Psoas muscle (tissue), 8 donors: ENCODE measurements around the gene BARHL1. TPM values are rescaled to one million over a fixed set of nuclear protein-coding genes. Genes with fewer than 3 reads are reported as not detected.

Experiments used
- ATAC-seq, 4 donors: fragments of 200-7000 bp; cut with Tn5 transposase; one replicate each; pipeline ENCODE4 v1.9.1; 2020; ENCODE audit warnings: moderate library complexity in 3 of 4, mild to moderate bottlenecking in 2 of 4
- DNase-seq, 2 donors: peaks; one replicate each; pipeline ENCODE4 v3.0.0-alpha.2; 2020
- H3K27ac ChIP-seq: fragments of 200-600 bp; one replicate; pipeline ENCODE4 v1.8.0; 2022
- H3K27me3 ChIP-seq, 3 donors: fragments of 200-600 bp in 1 of 3; one replicate each; pipeline versions ENCODE4 v1.6.1 to v1.8.0; 2013 to 2022; ENCODE audit warnings: low read length in 2 of 3, mild to moderate bottlenecking in 2 of 3, moderate library complexity in 1 of 3; ENCODE audit not compliant: insufficient read depth in 3 of 3
- H3K36me3 ChIP-seq, 2 donors: fragments of 200-600 bp in 1 of 2; one replicate each; pipeline versions ENCODE4 v1.6.1 to v1.8.0; 2013 to 2022; ENCODE audit warnings: low read depth in 1 of 2, mild to moderate bottlenecking in 1 of 2, moderate library complexity in 1 of 2; ENCODE audit not compliant: insufficient read depth in 1 of 2
- H3K4me1 ChIP-seq: fragments of 200-600 bp; one replicate; pipeline ENCODE4 v1.8.0; 2022
- H3K4me3 ChIP-seq: fragments of 200-600 bp; one replicate; pipeline ENCODE4 v1.8.0; 2022; ENCODE audit warnings: mild to moderate bottlenecking
- H3K9me3 ChIP-seq: fragments of 200-600 bp; one replicate; pipeline ENCODE4 v1.8.0; 2022
- CTCF ChIP-seq: fragments of 200-600 bp; IDR thresholded peaks from one replicate; pipeline ENCODE4 v1.8.0; 2022; ENCODE audit warnings: antibody characterized with exemption
- WGBS, 3 donors: extraction: QIAGEN DNeasy Blood & Tissue Kit; methylation state at CpG; one replicate each; pipeline versions ENCODE4 v1.1.6 to v1.1.7; 2013; 5-methylcytosine and 5-hydroxymethylcytosine counted together
- intact Hi-C, 2 donors: fragments of 100-400 bp; cut with DNase I; formaldehyde crosslinking; loops; one replicate each; pipeline versions ENCODE4 v1.11.0 to v1.14.2; 2022
- polyA plus RNA-seq, 3 donors: library from polyadenylated mRNA; stranded (reverse); fragments of 200-250 nt; gene quantifications; one replicate each; pipeline ENCODE4 v1.2.3, GENCODE V29; 2013
- total RNA-seq, 4 donors: library from RNA; stranded (reverse); fragmentation: NEBNext Ultra II Directional in 2 of 4; extraction: Animal tissue kit (Norgen Biotek cat#: 25700) in 2 of 4; gene quantifications; one replicate each; pipeline versions ENCODE4 v1.2.1 to v1.2.4, GENCODE V29; 2021 to 2023
- donor health status: healthy with polysubstance abuse.
- donor health status: DM: no; HTN: no; CAD: no; lungs with moderate emphysema.
- donor health status: Bipolar disorder and iron deficiency.
- donor health status: healthy.
- donor health status: DM: yes; HTN: yes; CAD: no.
- donor health status: DM: no; HTN: no; CAD: no.
- donor health status: DM: no; HTN: no; CAD: no.
- donor health status: DM: yes; HTN: yes; CAD: no.

BARHL1 gene
- total and polyA plus RNA-seq, 7 donors: not detected

GRCh38 chr9:132577119-132577518 lies 5.3 kb upstream of the BARHL1 start:
- Histone ChIP-seq H3K9me3 (no peaks in the 10 kb centered on the region), H3K27ac (no peak overlapping the region), H3K36me3 (no peaks in the 10 kb centered on the region), H3K4me1 (peaks cover 7% of the 10 kb centered on the region), H3K27me3 (peaks cover 0 to 88% (median 29%) of the 10 kb centered on the region in 3 donors), H3K4me3 (no peak overlapping the region)
- DNase-seq (no peak), ATAC-seq (no peak)
- intact Hi-C loops: loop anchor here in 1 of 2 donors (5.0 to 10.0 kb wide), 2 partner anchors 70 to 162 kb away; partner anchors contain the start of gene CFAP77
- TF ChIP-seq CTCF: no peak

GRCh38 chr9:132578367-132578932 lies 4.0 kb upstream of the BARHL1 start:
- Histone ChIP-seq H3K27me3 (peaks cover 0 to 89% (median 29%) of the 10 kb centered on the region in 3 donors), H3K36me3 (no peaks in the 10 kb centered on the region), H3K4me3 (no peak overlapping the region), H3K4me1 (peaks cover 7% of the 10 kb centered on the region), H3K9me3 (no peaks in the 10 kb centered on the region), H3K27ac (no peak overlapping the region)
- no peak for DNase-seq
- TF ChIP-seq CTCF: no peak
- intact Hi-C loops: loop anchor here in 1 of 2 donors (5.0 to 10.0 kb wide), 2 partner anchors 71 to 164 kb away; partner anchors contain the start of gene CFAP77
- ATAC-seq: no peak
- WGBS, 3 donors: 22 to 32% (median 22%) methylated on average over 7 of the region's 7 CpGs

- DNase-seq (no peak), ATAC-seq (no peak)
- TF ChIP-seq CTCF: no peak
- intact Hi-C loops: loop anchor here in 1 of 2 donors (5.0 to 10.0 kb wide), 2 partner anchors 72 to 165 kb away; partner anchors contain the start of gene CFAP77
- Histone ChIP-seq H3K4me1 (peaks cover 7% of the 10 kb centered on the region), H3K27me3 (peaks cover 0 to 91% (median 31%) of the 10 kb centered on the region in 3 donors), H3K36me3 (no peaks in the 10 kb centered on the region), H3K4me3 (no peak overlapping the region), H3K27ac (no peak overlapping the region), H3K9me3 (no peaks in the 10 kb centered on the region)
- 5 to 10% (median 6%) methylated on average over 15 of the region's 15 CpGs for WGBS, 3 donors
Observed at GRCh38 chr9:132579427-132579798, 3.0 kb upstream of the BARHL1 start.

- intact Hi-C loops: no loop called here
Observed at GRCh38 chr9:132582786-132583583, 579 bp downstream of the BARHL1 start.

More at GRCh38 chr9:132582786-132583583, 579 bp downstream of the BARHL1 start:
- H3K4me1 ChIP-seq: peaks cover 3% of the 10 kb centered on the region
- peak in 1 of 2 donors; percentile 30 for DNase-seq
- ATAC-seq: no peak
- no peak overlapping the region for H3K27ac ChIP-seq
- peaks cover 0 to 98% (median 55%) of the 10 kb centered on the region in 3 donors for H3K27me3 ChIP-seq
- no peak overlapping the region for H3K4me3 ChIP-seq
- H3K36me3 ChIP-seq: no peaks in the 10 kb centered on the region
- H3K9me3 ChIP-seq: no peaks in the 10 kb centered on the region
- TF ChIP-seq CTCF: no peak
- WGBS, 3 donors: 4 to 8% (median 4%) methylated on average over 34 to 37 of the region's 37 CpGs
